Hepatic stellate cell (primary cell): ENCODE results near the gene RNF31.

ENCODE experiments used
- DNase-seq: peaks from one replicate; pipeline ENCODE4 v3.0.0; 2011; ENCODE audit warnings: low spot score

RNF31 gene

DNA sequence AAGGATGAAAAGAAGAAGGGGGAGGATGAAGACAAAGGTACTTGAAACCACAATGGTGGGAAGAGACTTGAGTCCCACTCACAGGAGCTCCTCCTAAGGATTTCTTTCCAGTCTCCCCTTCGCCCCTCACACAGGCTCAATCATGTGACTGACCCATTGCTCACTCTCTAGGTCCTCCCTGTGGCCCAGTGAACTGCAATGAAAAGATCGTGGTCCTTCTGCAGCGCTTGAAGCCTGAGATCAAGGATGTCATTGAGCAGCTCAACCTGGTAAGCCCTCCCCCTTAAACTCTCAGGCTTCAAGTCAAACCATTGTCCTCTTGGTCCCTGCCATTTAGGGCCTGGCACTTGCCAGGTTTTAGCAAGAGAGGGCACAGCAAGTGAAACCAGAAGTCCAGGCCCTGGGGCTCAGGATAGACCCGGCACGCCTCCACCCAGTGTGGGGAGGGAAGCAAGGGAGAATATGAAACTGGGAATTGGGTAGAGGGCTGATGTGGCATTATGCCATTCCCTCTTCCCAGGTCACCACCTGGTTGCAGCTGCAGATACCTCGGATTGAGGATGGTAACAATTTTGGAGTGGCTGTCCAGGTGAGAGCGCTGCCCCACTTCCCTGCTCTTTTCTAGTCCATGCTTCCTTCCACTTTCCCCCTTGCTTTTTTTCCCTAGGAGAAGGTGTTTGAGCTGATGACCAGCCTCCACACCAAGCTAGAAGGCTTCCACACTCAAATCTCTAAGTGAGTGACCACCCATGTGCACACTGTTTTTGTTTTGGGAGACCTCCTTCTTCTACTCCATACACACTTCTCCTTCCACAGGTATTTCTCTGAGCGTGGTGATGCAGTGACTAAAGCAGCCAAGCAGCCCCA lies 9.5 kb upstream of the RNF31 start:
- DNase-seq: no peak

DNA sequence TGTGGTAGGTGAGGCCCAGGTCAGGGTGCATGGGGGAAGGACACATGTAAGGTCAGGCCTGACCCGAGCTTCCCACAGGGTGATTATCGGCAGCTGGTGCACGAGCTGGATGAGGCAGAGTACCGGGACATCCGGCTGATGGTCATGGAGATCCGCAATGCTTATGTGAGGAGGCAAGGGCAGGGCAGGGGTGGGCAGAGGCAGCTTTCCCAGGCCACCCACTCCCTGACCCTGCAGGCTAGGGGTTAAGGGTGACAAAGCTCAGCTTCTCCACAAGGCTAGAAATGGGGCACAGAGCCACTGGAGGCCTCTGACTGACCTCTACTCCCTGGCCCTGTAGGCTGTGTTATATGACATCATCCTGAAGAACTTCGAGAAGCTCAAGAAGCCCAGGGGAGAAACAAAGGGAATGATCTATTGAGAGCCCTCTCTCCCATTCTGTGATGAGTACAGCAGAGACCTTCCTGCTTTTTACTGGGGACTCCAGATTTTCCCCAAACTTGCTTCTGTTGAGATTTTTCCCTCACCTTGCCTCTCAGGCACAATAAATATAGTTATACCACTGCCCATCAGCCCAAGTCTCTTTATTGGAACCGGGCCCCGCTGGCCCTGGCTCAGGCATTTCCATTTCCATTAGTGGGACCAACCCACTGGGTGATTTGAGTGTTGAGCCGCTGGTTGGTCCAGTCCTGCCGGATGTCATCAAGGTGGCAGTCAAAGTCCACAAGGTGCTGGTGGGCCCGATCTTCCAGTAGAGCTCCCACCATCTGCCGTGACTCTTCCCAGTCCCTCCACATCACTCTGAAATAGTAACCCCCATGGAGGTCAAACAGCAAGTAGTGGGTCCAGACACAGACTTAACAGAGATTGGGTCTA lies 8.7 kb upstream of the RNF31 start:
- no peak for DNase-seq

- no peak for DNase-seq
Observed at GRCh38 chr14:24139272-24139934, 7.9 kb upstream of the RNF31 start.

DNA sequence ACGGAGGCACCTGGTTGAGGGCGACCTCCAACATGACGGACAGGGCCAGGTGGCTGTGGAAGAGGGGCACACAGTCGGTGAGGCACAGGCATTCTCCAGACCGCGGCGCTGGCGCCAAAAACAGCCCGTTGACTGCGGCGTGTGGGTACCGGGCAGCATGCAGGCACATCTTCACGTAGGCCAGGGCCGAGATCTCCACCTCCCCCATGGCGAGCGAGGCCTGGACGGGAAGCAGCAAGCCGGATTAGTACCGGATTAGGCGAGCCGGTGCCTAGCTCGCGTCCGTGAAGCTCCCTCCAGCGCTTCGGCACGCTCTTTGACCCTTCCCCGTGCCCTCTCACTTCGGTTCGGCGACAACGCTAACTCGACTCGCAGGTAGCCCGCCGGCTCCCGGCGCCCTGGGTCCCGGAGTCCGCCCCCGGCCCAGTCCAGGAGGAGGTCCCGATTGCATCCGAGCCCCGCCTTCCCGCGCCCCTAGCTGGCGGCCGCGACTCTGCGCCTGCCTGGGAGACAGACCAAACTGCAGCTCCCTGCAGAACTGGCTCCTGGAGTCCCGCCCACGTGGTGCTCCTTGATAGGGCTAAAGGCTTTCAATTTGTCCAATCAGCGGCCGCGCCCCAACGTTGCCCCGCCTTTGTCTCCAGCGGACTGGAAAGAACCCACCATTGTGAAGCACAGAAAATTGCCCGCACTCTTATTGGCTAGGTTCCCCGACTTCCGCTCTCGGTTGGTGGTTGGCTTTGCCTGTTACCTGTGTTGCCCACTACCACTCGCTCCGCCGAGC lies 6.0 kb upstream of the RNF31 start, which contains the start of gene EMC9:
TSS of gene EMC9 (minus strand) at position 495 of the 784 bp plus-strand sequence. CDS start at position 208, 287 bp downstream.
- DNase-seq: peak; percentile 99

DNA sequence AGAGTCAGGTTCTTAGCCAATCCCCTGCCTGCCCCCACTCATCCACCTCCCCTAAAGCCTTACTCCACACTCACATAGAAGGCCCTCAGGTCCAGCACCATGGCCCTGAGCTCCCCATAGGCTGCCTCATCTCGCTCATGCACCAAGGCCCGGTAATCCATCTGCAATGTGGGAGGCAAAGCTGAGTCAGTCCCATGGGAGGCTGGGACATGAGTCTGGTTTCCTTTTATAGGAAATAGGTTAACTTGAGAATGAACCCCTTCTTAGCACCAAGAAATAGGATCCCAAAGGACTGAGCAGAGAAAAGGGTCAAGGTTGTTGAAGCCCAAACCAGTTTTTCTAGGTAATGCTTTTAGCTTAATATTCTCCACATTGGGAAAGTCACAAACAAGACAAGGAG lies 3.8 kb upstream of the RNF31 start:
- peak; percentile 64 for DNase-seq

DNA sequence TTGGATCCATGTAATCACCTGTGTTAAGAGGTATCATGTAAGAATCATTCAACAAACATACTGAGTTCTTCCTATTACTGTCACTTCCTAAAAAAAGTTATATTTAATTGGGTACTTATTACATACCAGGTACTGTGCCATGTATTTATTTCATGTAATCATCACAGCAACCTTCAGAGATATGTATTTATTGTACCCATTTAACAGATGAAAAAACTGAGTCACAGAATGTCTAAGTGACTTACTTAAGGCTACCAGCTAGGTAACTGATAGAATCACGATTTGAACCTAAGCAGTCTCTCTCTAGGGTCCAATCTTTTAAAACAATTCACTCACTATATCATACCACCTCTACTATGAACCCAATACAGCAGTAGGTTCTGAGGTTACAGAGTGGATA lies 2.8 kb upstream of the RNF31 start:
- no peak for DNase-seq

- no peak for DNase-seq
Observed at GRCh38 chr14:24145219-24145618, 2.1 kb upstream of the RNF31 start.

GRCh38 chr14:24145690-24146452 lies 1.4 kb upstream of the RNF31 start:
- peak; percentile 61 for DNase-seq

DNA sequence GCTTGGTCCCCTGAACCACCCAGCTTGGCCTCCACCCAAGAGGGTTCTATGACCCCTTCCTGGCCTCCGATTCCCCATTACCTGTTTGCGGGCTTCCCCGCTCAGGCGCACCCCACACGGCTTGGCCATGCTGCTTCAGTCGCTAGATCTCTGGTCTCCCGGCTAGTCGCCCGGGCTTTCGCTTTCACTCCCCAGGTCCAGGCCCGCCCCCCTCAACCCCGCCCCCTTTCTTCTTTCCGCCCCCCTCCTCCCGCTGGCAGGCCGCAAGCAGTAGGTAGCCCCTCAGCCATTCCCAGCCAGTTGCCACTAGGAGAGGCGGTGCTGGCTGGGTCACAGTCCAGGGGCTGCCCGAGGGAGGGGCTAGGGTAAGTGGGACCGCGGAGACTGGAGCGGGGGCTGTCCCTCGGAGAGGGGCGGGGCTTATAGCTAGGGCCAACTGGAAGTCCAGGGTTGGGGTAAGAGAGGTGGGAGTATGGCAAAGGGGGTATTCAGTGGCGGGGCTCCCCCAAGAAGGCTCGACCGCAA lies 783 bp upstream of the RNF31 start, which contains the start of gene PSME2:
TSS of gene PSME2 (minus strand) at position 158 of the 525 bp plus-strand sequence. CDS start at position 129, 29 bp downstream.
- DNase-seq: peak; percentile 98

GRCh38 chr14:24147761-24148428 lies 597 bp downstream of the RNF31 start:
- no peak for DNase-seq

DNA sequence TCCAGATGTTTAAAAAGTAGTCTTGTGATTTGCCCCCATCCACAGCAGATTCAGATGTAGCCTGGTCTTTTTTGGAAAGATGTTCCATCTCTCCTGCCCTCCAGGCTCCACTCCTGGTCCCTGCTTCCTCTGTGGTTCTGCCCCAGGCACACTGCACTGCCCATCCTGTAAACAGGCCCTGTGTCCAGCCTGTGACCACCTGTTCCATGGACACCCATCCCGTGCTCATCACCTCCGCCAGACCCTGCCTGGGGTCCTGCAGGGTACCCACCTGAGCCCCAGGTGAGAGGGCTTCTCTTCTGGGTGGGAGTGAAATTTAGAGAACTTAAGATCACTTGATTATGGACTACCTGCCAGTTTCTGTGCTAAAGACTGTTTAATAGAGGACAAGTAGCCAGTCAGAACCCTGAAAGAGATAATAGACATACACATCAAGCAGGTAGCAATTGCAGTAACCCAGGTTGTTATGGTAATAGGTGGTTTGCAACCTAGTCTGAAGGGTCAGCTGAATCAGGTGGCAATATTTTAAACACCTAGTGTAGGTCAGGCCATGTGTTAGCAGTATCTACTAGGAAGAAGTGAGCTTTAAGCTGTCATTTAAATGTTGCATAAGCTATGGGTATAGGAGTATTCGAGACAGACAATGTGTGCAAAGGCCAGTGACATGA lies 2.1 kb downstream of the RNF31 start:
- DNase-seq: no peak

DNA sequence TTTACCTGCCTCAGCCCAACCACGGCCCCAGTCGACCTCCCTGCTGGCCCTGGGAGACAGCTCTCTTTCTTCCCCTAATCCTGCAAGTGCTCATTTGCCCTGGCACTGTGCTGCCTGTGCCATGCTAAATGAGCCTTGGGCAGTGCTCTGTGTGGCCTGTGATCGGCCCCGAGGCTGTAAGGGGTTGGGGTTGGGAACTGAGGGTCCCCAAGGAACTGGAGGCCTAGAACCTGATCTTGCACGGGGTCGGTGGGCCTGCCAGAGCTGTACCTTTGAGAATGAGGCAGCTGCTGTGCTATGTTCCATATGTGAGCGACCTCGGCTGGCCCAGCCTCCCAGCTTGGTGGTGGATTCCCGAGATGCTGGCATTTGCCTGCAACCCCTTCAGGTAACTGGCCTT lies 2.8 kb downstream of the RNF31 start:
- DNase-seq: no peak

DNA sequence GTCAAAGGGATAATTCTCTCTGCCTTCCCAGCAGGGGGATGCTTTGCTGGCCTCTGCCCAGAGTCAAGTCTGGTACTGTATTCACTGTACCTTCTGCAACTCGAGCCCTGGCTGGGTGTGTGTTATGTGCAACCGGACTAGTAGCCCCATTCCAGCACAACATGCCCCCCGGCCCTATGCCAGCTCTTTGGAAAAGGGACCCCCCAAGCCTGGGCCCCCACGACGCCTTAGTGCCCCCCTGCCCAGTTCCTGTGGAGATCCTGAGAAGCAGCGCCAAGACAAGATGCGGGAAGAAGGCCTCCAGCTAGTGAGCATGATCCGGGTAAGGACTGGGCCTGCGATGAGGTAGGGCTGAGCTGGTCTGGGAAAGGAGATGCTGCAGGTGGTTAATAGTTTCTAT lies 3.3 kb downstream of the RNF31 start:
- no peak for DNase-seq

GRCh38 chr14:24150993-24151392 lies 3.7 kb downstream of the RNF31 start:
- DNase-seq: no peak

DNA sequence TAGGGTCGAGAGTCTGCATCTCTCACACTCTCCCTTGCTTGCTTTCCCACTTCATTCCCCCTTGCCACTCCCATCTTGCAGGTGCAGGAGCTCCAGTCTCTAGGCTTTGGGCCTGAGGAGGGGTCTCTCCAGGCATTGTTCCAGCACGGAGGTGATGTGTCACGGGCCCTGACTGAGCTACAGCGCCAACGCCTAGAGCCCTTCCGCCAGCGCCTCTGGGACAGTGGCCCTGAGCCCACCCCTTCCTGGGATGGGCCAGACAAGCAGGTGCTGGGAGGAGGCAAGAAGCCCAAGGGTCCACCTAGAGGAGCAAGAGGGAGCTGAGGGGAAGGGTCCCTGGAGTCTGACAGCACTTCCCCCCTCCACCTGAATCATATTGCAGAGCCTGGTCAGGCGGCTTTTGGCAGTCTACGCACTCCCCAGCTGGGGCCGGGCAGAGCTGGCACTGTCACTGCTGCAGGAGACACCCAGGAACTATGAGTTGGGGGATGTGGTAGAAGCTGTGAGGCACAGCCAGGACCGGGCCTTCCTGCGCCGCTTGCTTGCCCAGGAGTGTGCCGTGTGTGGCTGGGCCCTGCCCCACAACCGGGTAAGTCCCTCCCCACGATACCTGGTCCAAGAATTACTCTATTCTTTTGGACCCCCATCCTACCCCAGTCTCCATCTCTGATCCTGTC lies 4.2 kb downstream of the RNF31 start:
- no peak for DNase-seq

GRCh38 chr14:24155100-24155499 lies 7.8 kb downstream of the RNF31 start:
- no peak for DNase-seq

- no peak for DNase-seq
Observed at GRCh38 chr14:24156840-24157239, 9.5 kb downstream of the RNF31 start.

- no peak for DNase-seq
Observed at GRCh38 chr14:24157331-24157730, 10.0 kb downstream of the RNF31 start.
